ENCODE data around the gene DBR1.

Gene DBR1

DNA sequence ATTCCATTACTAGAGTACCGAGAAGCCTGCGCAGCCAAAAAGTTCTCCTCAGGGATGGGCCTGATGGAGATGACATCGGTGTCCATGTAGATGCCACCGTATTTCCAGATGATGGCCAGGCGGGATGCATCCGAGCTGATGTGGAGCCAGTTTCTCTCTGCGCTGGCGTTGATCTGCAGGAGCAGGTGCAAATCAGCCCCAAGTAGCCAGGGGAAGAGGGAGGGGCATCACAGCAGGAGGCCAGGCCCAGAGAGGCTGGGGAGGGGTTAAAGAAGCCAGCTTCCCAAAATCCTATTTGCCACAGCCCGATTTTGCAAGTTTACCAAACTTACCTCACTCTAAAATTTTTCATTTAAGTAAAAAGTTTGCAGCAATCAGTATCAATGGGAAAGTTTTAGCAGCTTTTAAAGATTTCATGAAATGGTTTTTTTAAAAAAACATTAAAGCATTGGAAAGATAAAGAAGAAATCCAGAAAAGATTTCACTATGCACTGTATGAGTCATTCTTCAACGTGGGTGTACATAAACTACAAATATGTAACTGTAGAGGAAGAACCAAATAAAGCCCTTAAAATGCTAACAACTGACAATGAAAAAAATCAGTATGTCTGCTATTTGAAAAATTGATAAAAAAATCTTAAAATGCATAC is 49.9 kb downstream of the DBR1 start:
- in situ Hi-C loops (cut with MboI; ENCODE audit: low sequenced_read_pairs) = no loop called here
- Histone ChIP-seq H3K36me3 (replicated peaks) (no peaks in the 10 kb centered on the region), H3K4me3 (no peak overlapping the region), H3K9me3 (no peaks in the 10 kb centered on the region), H3K27me3 (ENCODE audit: low read depth) (no peaks in the 10 kb centered on the region), H3K4me1 (no peaks in the 10 kb centered on the region)
- no peak for DNase-seq (ENCODE audit: low spot score in 2 of 2)

DNA sequence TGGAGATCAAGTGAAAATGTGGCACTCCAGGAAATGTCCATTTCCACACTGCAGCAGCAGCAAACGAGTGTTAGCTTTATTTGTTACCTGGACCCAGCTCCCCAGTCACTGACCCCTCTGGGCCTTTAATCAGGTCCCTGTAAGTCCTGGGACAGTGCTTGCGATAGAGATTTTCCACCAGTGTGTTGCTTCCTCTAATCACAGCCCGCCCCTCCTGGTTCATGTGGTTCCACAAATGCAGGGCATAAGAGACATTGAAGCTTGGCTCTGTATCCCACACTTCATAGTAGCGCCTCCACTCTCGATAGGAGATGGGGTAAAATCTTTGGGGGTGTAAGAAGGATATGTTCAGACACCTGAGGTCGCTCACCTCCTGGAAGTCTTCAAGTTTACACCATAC is 50.5 kb downstream of the DBR1 start:
- no peaks in the 10 kb centered on the region for H3K36me3 ChIP-seq (replicated peaks)
- H3K27me3 ChIP-seq (ENCODE audit: low read depth) = no peaks in the 10 kb centered on the region
- DNase-seq (ENCODE audit: low spot score in 2 of 2) = no peak
- no peaks in the 10 kb centered on the region; the same call in 1 of the 2 replicates for H3K4me1 ChIP-seq
- no peaks in the 10 kb centered on the region for H3K9me3 ChIP-seq
- no peak overlapping the region for H3K4me3 ChIP-seq
- in situ Hi-C loops (cut with MboI; ENCODE audit: low sequenced_read_pairs) = no loop called here

DNA sequence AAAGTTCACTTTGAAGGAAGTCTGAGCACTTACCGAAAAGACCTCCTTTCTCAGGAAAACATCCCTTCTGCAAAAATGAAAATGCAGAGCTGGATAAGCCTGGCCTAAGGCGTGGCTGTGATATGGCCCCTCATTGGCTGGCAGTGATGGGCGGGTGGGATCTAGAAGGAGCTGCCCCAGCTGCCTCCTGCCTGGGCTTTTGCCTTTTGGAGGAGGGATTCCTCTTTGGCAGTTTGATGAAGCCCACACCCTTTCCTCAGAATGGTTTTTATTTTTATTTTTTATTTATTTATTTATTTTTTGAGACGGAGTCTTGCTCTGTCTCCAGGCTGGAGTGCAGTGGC is 55.3 kb downstream of the DBR1 start:
- Histone ChIP-seq H3K27me3 (ENCODE audit: low read depth) (no peaks in the 10 kb centered on the region), H3K4me3 (no peak overlapping the region), H3K4me1 (no peaks in the 10 kb centered on the region; the same call in 1 of the 2 replicates), H3K9me3 (no peaks in the 10 kb centered on the region; the same call in 1 of the 2 replicates), H3K36me3 (replicated peaks) (no peaks in the 10 kb centered on the region)
- in situ Hi-C loops (cut with MboI; ENCODE audit: low sequenced_read_pairs) = loop anchor here (5.0 kb wide), 1 partner anchor 52 kb away; no protein-coding TSS in a partner anchor
- peak; percentile 10 to 62 for DNase-seq (ENCODE audit: low spot score in 2 of 2)

GRCh38 chr3:138118612-138119422 is 55.9 kb downstream of the DBR1 start:
- DNase-seq (ENCODE audit: low spot score in 2 of 2) = peak; percentile 69 to 87

DNA sequence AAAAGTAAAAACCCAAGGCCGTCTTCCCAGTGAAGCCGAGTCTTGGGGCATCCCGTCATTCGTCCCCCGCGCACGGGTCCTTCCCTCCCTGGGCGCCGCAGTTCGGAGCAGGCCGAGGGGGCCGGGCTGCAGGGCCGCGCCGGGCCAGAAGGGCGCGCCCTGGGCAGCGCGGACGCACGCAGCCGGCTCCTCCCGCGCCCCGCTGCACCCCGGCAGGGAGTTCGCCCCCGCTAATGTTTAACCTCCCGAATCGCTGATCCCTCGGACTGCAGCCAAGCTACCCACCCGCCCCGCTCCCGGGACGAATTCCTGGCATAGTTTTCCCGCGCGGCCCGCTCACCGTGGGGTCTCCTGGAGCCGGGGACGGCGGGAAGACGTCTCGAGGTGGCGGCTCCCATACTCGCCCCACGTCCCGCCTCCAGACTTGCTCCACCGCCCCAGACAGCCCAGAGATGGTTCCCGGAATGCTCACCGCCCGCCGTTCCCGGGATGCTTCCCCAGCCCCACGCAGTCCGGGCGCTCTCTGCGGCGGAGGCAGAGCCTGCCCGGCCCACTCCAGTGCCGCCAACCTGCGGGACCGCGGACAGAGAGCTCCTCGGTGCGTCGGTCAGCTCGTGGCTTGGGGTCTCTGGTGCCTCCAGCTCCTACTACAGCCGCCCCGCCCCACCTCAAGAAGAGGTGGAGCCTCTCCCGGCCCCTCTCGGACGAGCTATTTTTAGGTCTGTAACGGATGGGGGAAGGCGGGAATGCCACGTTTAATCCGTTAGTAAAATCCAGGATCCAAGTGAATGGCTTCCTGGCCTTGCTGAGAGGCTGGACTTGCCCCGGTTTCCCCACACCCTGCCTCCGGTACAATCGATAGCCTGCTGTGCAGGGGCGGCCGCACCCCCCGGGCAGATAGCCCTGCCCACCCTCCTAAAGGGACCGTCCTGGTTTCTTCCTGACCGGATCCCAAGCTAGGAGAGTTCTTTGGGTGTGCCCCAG is 59.4 kb downstream of the DBR1 start, which contains the start of gene DZIP1L:
Gene DZIP1L, minus strand, starts transcription at position 621 of the 984 bp plus-strand sequence. CDS start 11,637 bp downstream, outside the sequence.
- peak; percentile 89 to 91 for DNase-seq (ENCODE audit: low spot score in 2 of 2)
- in situ Hi-C loops (cut with MboI; ENCODE audit: low sequenced_read_pairs) = loop anchor here (5.0 kb wide), 1 partner anchor 48 kb away; no protein-coding TSS in a partner anchor

More at GRCh38 chr3:138118612-138119422, 55.9 kb downstream of the DBR1 start:
- Histone ChIP-seq H3K4me1 (peaks cover 1% of the 10 kb centered on the region), H3K27me3 (ENCODE audit: low read depth) (no peaks in the 10 kb centered on the region), H3K9me3 (no peaks in the 10 kb centered on the region; the same call in 1 of the 2 replicates), H3K4me3 (no peak overlapping the region), H3K36me3 (replicated peaks) (no peaks in the 10 kb centered on the region)
- in situ Hi-C loops (cut with MboI; ENCODE audit: low sequenced_read_pairs) = loop anchor here (5.0 kb wide), 1 partner anchor 52 kb away; no protein-coding TSS in a partner anchor

DNA sequence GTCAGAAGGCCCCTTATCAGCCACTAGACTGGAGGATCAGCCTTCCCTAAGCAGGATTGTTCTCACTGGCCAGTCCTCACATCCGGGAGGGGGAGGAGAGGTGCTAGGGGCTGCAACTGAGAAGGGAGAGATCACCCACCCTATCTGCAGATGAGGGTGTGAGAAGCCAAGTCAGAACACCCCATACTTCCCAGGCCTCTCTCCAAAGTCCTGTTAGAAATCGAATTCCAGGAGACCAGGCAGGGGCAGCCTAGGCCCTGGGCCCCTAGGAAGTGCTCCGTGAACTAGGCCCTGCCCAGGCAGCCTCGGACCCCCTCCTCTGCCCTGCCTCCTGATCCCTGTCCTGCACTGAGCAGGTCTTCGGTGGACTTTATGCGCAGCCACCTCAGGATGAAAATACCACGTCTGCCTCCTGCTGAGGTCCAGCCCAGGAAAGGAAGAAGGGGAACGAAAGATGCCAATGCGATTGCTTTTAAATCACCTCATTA is 60.2 kb downstream of the DBR1 start:
- in situ Hi-C loops (cut with MboI; ENCODE audit: low sequenced_read_pairs) = no loop called here
- peak overlapping the region; percentile 90 for H3K4me3 ChIP-seq

More for the DNA sequence above, 59.4 kb downstream of the DBR1 start, which contains the start of gene DZIP1L:
- peak within 1 kb of the TSS; percentile 90 for H3K4me3 ChIP-seq
- H3K36me3 ChIP-seq (replicated peaks) = peaks cover 11% of the 10 kb centered on the region
- no peaks in the 10 kb centered on the region for H3K27me3 ChIP-seq (ENCODE audit: low read depth)
- no peaks in the 10 kb centered on the region; the same call in 1 of the 2 replicates for H3K9me3 ChIP-seq
- H3K4me1 ChIP-seq = peaks cover 5% of the 10 kb centered on the region

DNA sequence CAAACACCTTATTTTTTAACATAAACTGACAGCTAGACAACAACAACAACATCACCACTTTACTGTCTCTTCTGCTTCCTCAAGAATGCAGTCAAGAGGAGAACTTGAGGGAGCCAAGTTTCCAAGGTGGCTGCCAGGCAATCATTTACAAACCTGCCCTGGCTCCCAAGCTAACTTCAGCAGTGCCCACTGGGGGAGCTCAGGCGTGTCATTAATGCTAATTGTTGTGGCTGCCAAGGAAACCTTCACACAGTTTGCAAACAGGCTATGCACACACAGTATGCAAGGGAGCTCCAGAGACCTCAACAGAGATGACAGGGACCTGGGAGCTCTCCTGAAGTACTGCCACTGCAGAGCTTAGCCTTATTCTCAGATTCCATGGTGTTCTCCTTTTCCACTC is 61.4 kb downstream of the DBR1 start:
- Histone ChIP-seq H3K9me3 (no peaks in the 10 kb centered on the region; the same call in 1 of the 2 replicates), H3K36me3 (replicated peaks) (peaks cover 18% of the 10 kb centered on the region), H3K4me3 (no peak overlapping the region), H3K27me3 (ENCODE audit: low read depth) (no peaks in the 10 kb centered on the region), H3K4me1 (peaks cover 5% of the 10 kb centered on the region)
- DNase-seq (ENCODE audit: low spot score in 2 of 2) = peak in 1 of 2 experiments; percentile 44
- in situ Hi-C loops (cut with MboI; ENCODE audit: low sequenced_read_pairs) = no loop called here

More for the DNA sequence above, 60.2 kb downstream of the DBR1 start:
- H3K36me3 ChIP-seq (replicated peaks) = peaks cover 13% of the 10 kb centered on the region
- DNase-seq (ENCODE audit: low spot score in 2 of 2) = peak; percentile 51 to 84
- no peaks in the 10 kb centered on the region for H3K27me3 ChIP-seq (ENCODE audit: low read depth)
- H3K4me1 ChIP-seq = peaks cover 5% of the 10 kb centered on the region
- no peaks in the 10 kb centered on the region; the same call in 1 of the 2 replicates for H3K9me3 ChIP-seq

DNA sequence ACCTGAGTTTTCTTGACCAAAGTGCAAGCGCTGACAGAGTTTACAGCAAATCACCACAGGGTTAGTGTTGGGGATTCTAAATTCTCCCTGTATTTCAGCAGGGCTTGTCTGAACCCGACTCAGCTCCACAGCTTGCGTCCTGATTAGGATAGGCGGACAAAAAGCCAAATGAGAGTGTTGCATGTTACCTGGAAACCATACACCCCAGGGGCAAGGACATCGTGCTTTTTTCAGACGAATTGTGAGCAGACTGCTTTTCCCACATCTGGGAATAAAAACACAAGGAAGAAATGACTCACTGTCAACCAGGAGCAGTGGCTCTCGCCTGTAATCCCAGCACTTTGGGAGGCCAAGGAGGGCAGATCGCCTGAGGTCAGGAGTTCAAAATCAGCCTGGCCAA is 62.4 kb downstream of the DBR1 start:
- no peak for DNase-seq (ENCODE audit: low spot score in 2 of 2)
- in situ Hi-C loops (cut with MboI; ENCODE audit: low sequenced_read_pairs) = no loop called here

More for the DNA sequence above, 62.4 kb downstream of the DBR1 start:
- Histone ChIP-seq H3K27me3 (ENCODE audit: low read depth) (no peaks in the 10 kb centered on the region), H3K4me3 (no peak overlapping the region), H3K9me3 (no peaks in the 10 kb centered on the region; the same call in 1 of the 2 replicates), H3K4me1 (peaks cover 5% of the 10 kb centered on the region), H3K36me3 (replicated peaks) (peaks cover 18% of the 10 kb centered on the region)
